ENCODE measurements around the gene SLAMF7. TPM values are rescaled to one million over a fixed set of nuclear protein-coding genes. Genes with fewer than 3 reads are reported as not detected.
"Not testable (repeated sequence)": the region's sequence is repeated elsewhere in the genome, so short reads cannot be mapped to it uniquely, and the experiment has no call there.

SLAMF7 gene
- total RNA-seq, 6 experiments from 2014 or later, result 0.74 to 5.2 (median 0.99) TPM

GRCh38 chr1:160711602-160712311 lies 27.3 kb upstream of the SLAMF7 start, which contains the start of gene CD48:
Gene CD48, minus strand, starts transcription at chr1:160711822. Its CDS starts 59 bp downstream, at chr1:160711763.
- 39% methylated on average over 8 of the region's 9 CpGs for WGBS (ENCODE audit: insufficient coverage, low coverage, low lambda C conversion rate, missing lambda C conversion rate)
- DNase-seq (no peak), ATAC-seq (peak; percentile 38 to 58 (median 48))
- intact Hi-C loops (cut with DNase I), result loop anchor here in 1 of 2 donors (10.0 kb wide), 1 partner anchor 113 kb away; no protein-coding TSS in a partner anchor
- no peaks in the 10 kb centered on the region for H3K27me3 ChIP-seq
- H3K27ac ChIP-seq, result peak within 1 kb of the TSS in 2 of 3 donors; percentile 47 to 48
- peak within 1 kb of the TSS in 2 of 3 donors; percentile 7 to 37 for H3K4me3 ChIP-seq
- TF ChIP-seq CTCF (IDR thresholded peaks at IDR 0.05), result no peak
- no peak for TF ChIP-seq POLR2A (IDR thresholded peaks at IDR 0.05)
- no peaks in the 10 kb centered on the region for H3K4me1 ChIP-seq
- no peaks in the 10 kb centered on the region for H3K9me3 ChIP-seq
- H3K36me3 ChIP-seq, result no peaks in the 10 kb centered on the region

- intact Hi-C loops (cut with DNase I), result loop anchor here in 1 of 2 donors (10.0 kb wide), 1 partner anchor 112 kb away; no protein-coding TSS in a partner anchor
- not testable (repeated sequence) for H3K9me3 ChIP-seq, DNase-seq, H3K27me3 ChIP-seq, H3K4me1 ChIP-seq, H3K4me3 ChIP-seq, H3K36me3 ChIP-seq
- WGBS (ENCODE audit: insufficient coverage, low coverage, low lambda C conversion rate, missing lambda C conversion rate), result 23% methylated on average over 4 of the region's 5 CpGs
- peak overlapping the region in 2 of 3 donors; percentile 47 to 48 for H3K27ac ChIP-seq
- ATAC-seq, result peak; percentile 60 to 67 (median 62)
Observed at GRCh38 chr1:160712525-160713080, 26.4 kb upstream of the SLAMF7 start.

GRCh38 chr1:160713161-160713560 lies 25.9 kb upstream of the SLAMF7 start:
- Histone ChIP-seq H3K36me3 (no peaks in the 10 kb centered on the region), H3K27ac (peak overlapping the region in 1 of 3 donors; percentile 47), H3K4me3 (no peak overlapping the region), H3K9me3 (no peaks in the 10 kb centered on the region), H3K4me1 (no peaks in the 10 kb centered on the region), H3K27me3 (no peaks in the 10 kb centered on the region)
- TF ChIP-seq CTCF (IDR thresholded peaks at IDR 0.05) (no peak), POLR2A (IDR thresholded peaks at IDR 0.05) (no peak)
- no peak for ATAC-seq
- WGBS (ENCODE audit: insufficient coverage, low coverage, low lambda C conversion rate, missing lambda C conversion rate), result 7% methylated on average over 1 of the region's 1 CpG
- no peak for DNase-seq
- intact Hi-C loops (cut with DNase I), result loop anchor here in 1 of 2 donors (10.0 kb wide), 1 partner anchor 112 kb away; no protein-coding TSS in a partner anchor

GRCh38 chr1:160714034-160714648 lies 24.9 kb upstream of the SLAMF7 start:
- 70% methylated on average over 3 of the region's 5 CpGs for WGBS (ENCODE audit: insufficient coverage, low coverage, low lambda C conversion rate, missing lambda C conversion rate)
- not testable (repeated sequence) for H3K27ac ChIP-seq

GRCh38 chr1:160716013-160716412 lies 23.0 kb upstream of the SLAMF7 start:
- H3K4me1 ChIP-seq, result no peaks in the 10 kb centered on the region
- 91% methylated on average over 1 of the region's 1 CpG for WGBS (ENCODE audit: insufficient coverage, low coverage, low lambda C conversion rate, missing lambda C conversion rate)
- TF ChIP-seq CTCF (IDR thresholded peaks at IDR 0.05), result no peak
- TF ChIP-seq POLR2A (IDR thresholded peaks at IDR 0.05), result no peak
- H3K27me3 ChIP-seq, result no peaks in the 10 kb centered on the region
- no peaks in the 10 kb centered on the region for H3K9me3 ChIP-seq
- intact Hi-C loops (cut with DNase I), result loop anchor here in 1 of 2 donors (10.0 kb wide), 1 partner anchor 109 kb away; no protein-coding TSS in a partner anchor
- no peaks in the 10 kb centered on the region for H3K36me3 ChIP-seq
- H3K27ac ChIP-seq, result no peak overlapping the region
- no peak for ATAC-seq
- DNase-seq, result no peak
- no peak overlapping the region for H3K4me3 ChIP-seq

More at GRCh38 chr1:160714034-160714648, 24.9 kb upstream of the SLAMF7 start:
- intact Hi-C loops (cut with DNase I), result loop anchor here in 1 of 2 donors (10.0 kb wide), 1 partner anchor 111 kb away; no protein-coding TSS in a partner anchor
- peak in 1 of 4 donors; percentile 24 for ATAC-seq
- not testable (repeated sequence) for H3K9me3 ChIP-seq, H3K4me1 ChIP-seq, H3K36me3 ChIP-seq, H3K4me3 ChIP-seq, H3K27me3 ChIP-seq, DNase-seq

Data from right lobe of liver (tissue), 6 donors.